Measurements from ENCODE around the gene SULF2.

GRCh38 chr20:47724396-47724795 lies 60.9 kb downstream of the SULF2 start:
- TF ChIP-seq CTCF (IDR thresholded peaks at IDR 0.05) (no peak), POLR2A (IDR thresholded peaks at IDR 0.05) (no peak), POLR2AphosphoS5 (IDR thresholded peaks at IDR 0.05) (no peak)
